ENCODE results near the gene CLASP1. TPM values are rescaled to one million over a fixed set of nuclear protein-coding genes. Genes with fewer than 3 reads are reported as not detected.

CLASP1 gene
- total RNA-seq, 6 experiments from 2014 or later = 19.7 to 32.4 (median 24.1) TPM

DNA sequence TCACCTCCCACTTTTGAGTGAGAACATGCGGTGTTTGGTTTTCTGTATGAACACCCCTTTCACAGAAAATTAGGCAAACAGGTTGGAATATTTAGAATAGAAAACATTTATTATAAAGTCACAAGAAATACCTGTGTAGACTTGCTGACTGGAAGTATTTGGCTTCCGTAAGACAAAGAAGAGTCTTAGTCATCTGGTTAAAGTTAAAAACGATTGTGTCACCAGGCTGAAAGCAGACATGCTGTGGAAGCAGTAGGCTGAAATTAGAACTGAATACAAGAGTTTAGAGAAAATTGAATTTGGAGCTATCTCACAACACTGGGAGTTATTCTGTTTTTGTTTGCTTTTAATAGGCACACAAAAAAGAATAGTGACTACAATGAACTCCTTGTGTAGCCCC is 16.2 kb upstream of the CLASP1 start:
- intact Hi-C loops (cut with DNase I) = no loop called here
- no peak for ATAC-seq
- Histone ChIP-seq H3K27me3 (no peaks in the 10 kb centered on the region), H3K4me1 (no peaks in the 10 kb centered on the region), H3K36me3 (no peaks in the 10 kb centered on the region), H3K9me3 (no peaks in the 10 kb centered on the region), H3K27ac (no peak overlapping the region), H3K4me3 (no peak overlapping the region)
- DNase-seq = no peak
- no peak for TF ChIP-seq CTCF (IDR thresholded peaks at IDR 0.05)
- TF ChIP-seq POLR2A (IDR thresholded peaks at IDR 0.05) = no peak
- 82% methylated on average over 3 of the region's 3 CpGs for WGBS (ENCODE audit: insufficient coverage, low coverage, low lambda C conversion rate, missing lambda C conversion rate)

GRCh38 chr2:121664713-121665112 is 15.5 kb upstream of the CLASP1 start:
- ATAC-seq = no peak
- no peak for DNase-seq
- no peak for TF ChIP-seq CTCF (IDR thresholded peaks at IDR 0.05)
- TF ChIP-seq POLR2A (IDR thresholded peaks at IDR 0.05) = no peak
- intact Hi-C loops (cut with DNase I) = no loop called here
- Histone ChIP-seq H3K36me3 (no peaks in the 10 kb centered on the region), H3K4me1 (no peaks in the 10 kb centered on the region), H3K27ac (no peak overlapping the region), H3K4me3 (no peak overlapping the region), H3K27me3 (no peaks in the 10 kb centered on the region), H3K9me3 (no peaks in the 10 kb centered on the region)
- 93% methylated on average over 4 of the region's 4 CpGs for WGBS (ENCODE audit: insufficient coverage, low coverage, low lambda C conversion rate, missing lambda C conversion rate)

GRCh38 chr2:121664086-121664485 is 14.8 kb upstream of the CLASP1 start:
- ATAC-seq = no peak
- TF ChIP-seq CTCF (IDR thresholded peaks at IDR 0.05) (no peak), POLR2A (IDR thresholded peaks at IDR 0.05) (no peak)
- 83% methylated on average over 4 of the region's 4 CpGs for WGBS (ENCODE audit: insufficient coverage, low coverage, low lambda C conversion rate, missing lambda C conversion rate)

DNA sequence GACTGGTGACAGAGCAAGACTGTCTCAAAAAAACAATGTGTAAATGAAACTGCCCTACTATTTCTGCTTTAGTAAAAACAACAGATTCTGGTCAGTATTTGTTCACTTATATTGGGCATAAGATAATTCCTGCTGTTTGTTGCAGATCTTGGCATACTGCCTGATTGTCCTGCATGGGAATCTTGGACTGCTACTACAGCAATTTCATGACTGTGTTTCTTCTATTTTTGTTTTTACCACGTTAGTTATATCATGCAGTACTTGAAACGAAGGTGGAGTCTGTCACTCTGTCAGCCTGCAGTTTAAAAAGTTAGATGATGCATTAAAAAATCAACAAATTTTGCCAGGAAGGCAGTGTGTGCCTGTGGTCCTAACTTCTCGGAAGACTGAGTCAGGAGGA is 14.2 kb upstream of the CLASP1 start:
- no peaks in the 10 kb centered on the region for H3K27me3 ChIP-seq
- DNase-seq = no peak
- WGBS (ENCODE audit: insufficient coverage, low coverage, low lambda C conversion rate, missing lambda C conversion rate) = 54% methylated on average over 3 of the region's 3 CpGs
- no peak for TF ChIP-seq POLR2A (IDR thresholded peaks at IDR 0.05)
- no peak for TF ChIP-seq CTCF (IDR thresholded peaks at IDR 0.05)
- H3K4me1 ChIP-seq = no peaks in the 10 kb centered on the region
- no peak for ATAC-seq
- H3K4me3 ChIP-seq = no peak overlapping the region
- no peaks in the 10 kb centered on the region for H3K9me3 ChIP-seq
- no peaks in the 10 kb centered on the region for H3K36me3 ChIP-seq
- H3K27ac ChIP-seq = no peak overlapping the region
- intact Hi-C loops (cut with DNase I) = no loop called here

More at GRCh38 chr2:121664086-121664485, 14.8 kb upstream of the CLASP1 start:
- Histone ChIP-seq H3K36me3 (no peaks in the 10 kb centered on the region), H3K4me1 (no peaks in the 10 kb centered on the region), H3K27me3 (no peaks in the 10 kb centered on the region), H3K4me3 (no peak overlapping the region), H3K27ac (no peak overlapping the region), H3K9me3 (no peaks in the 10 kb centered on the region)
- intact Hi-C loops (cut with DNase I) = no loop called here
- no peak for DNase-seq

DNA sequence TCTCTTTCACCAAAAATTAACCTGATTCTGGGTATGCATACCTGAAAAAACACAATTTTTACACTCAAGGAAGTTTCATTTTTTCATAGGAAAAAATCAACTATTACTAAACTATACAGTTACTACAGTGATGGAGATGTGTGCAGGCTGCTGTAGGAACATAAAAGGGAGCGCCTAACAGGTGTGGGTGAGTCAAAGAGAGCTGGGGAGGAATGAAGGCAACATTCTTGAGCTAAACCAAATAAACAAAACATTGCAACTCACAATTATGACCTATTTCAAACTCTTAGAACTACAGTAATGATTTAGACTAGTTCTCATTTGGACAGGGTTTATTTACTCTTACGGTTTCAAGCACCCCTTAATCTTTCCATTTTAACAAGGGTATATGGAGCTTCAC is 13.4 kb upstream of the CLASP1 start:
- no peaks in the 10 kb centered on the region for H3K36me3 ChIP-seq
- 96% methylated on average over 2 of the region's 2 CpGs for WGBS (ENCODE audit: insufficient coverage, low coverage, low lambda C conversion rate, missing lambda C conversion rate)
- no peaks in the 10 kb centered on the region for H3K9me3 ChIP-seq
- no peak for TF ChIP-seq POLR2A (IDR thresholded peaks at IDR 0.05)
- TF ChIP-seq CTCF (IDR thresholded peaks at IDR 0.05) = no peak
- no peaks in the 10 kb centered on the region for H3K4me1 ChIP-seq
- H3K4me3 ChIP-seq = no peak overlapping the region
- intact Hi-C loops (cut with DNase I) = no loop called here
- no peaks in the 10 kb centered on the region for H3K27me3 ChIP-seq
- H3K27ac ChIP-seq = no peak overlapping the region
- DNase-seq (no peak), ATAC-seq (no peak)
